Fibroblast of skin of right quadriceps (primary cell): ENCODE measurements around the gene LRRN2.
A peak's percentile ranks its signal among the peaks of the same experiment; 100 is the strongest.

Experiments
- DNase-seq: peaks from one replicate; pipeline ENCODE4 v3.0.0-alpha.2; 2013

The LRRN2 gene

DNA sequence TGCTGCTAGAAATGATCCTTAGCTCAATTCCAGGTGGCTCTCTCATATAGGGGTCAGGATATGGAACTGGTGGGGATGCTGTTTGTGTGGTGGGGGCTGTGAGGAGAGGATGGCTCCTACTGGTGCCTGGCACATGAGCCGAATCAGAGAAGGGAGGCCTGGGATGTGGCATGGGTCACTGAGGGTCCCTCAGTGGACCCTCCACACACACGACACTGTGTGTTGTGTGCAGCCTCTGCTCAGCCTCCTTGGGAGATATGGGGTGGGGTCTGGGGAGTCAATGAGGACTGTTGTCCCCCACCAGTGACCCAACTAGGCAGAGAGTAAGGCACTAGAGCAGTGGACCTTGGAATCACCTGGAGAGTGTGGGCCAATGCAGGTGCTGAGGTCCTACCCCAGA lies 3.2 kb upstream of the LRRN2 start:
- no peak for DNase-seq

DNA sequence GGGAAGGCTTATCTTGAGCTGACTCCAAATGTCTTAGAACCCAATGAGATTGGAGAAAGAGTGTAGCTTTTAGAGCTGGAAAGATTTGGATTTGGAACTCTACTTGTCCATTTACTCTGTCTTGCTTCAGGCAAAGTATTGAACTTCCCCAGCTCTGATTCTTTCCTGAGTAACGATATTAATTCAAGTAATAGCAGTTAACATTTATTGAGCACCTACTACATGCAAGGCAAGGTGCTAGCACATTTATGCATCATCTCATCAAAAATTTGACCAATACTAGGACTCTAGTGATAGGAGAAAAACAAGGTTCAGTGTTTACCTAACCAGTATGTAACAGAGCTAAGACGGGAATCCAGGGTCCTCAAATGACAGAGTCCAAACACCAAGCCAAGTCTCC lies 2.5 kb upstream of the LRRN2 start:
- DNase-seq = no peak

DNA sequence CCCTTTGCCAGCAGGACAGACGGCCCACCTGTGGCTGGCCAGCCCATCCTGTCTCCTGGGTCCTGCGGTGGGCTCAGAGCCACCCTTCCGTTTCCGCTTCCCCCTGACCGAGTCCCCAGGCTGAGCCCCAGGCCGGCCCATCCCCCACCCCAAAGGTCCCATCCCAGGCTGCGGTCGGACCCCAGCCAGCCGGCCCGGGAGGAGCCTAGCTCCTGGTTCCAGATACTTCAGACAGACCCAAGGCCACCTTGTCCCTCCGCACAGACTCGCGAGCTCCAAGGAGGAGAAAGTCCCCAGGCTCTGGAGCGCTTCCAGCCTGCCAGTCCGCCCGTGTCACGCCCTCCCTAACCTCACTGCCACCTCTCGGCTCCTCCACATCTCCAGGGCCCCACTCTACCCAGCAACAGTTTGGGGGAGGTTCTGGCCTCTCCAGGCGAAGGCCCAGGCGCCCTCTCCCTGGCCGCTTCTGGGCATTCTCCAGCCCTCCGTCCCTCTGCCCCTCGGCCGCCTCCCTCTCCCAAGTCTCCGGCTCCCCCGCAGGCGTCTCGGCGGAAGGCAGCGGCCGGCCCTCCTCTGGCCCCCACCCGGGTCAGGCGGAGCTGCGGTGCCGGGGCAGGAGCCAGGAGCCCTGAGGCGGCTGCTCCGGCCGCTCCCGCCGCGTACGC lies 835 bp downstream of the LRRN2 start:
- DNase-seq = no peak

DNA sequence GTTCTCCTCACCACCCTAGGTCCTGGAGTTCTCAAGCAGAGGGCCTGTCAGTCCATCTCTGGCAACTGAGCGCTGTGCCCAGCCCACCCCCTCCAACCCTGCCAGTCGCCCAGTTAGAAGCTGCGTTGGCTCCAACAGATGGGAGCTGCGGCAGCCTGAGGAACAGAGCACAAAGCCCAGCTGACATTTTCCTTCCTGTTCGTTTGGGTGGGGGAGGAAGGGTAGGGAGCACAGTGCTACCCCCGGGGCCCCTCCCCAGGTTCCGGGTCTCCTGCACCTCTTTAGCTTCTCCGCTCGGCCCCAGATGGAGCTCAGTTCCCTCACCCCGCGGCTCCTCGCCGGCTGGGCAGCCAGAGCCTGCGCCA lies 1.4 kb downstream of the LRRN2 start:
- no peak for DNase-seq

DNA sequence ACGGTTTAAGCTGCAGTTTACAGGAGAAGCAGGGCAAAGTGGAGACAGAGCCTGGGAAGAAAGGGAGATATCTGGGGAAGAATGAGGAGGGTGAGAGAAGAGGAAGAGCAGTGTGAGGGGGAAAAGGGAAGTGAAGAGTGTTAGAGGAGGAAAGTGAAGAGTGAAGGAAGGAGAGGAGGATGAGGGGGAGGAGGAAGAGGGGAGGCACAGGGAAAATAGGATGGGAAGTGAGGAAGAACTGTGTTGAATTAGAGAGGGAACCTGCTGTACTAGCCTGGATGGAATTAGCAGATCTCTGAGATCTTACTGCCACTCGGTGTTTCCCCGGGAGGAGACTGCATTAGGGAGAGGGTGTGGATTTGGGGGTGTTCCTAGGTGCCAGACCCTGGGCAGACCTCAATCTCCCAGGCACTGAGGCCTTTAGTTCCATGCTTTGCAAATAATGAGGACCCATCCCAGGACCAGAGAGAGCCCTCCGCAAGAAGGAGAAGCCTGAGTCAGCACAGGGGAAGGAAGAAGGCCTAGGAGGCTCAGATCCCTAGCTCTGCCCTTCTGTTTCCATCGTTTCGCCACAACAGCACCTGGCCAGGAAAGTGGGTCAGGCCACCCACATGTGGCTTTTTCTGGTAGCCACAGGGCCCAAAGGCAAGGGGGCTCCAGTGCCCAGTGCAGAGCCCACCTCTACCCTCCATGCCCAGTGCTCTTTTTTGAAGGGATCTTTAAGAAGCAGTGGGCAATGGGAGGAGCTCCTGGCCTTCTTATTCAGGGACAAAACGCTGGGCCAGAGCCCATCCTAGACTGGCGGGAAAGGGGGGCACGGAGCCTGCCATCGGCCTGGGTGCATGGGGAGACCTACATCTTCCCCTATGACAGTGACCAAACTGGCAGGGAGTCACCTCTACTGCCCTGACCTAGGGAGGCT lies 2.0 kb downstream of the LRRN2 start:
- no peak for DNase-seq

DNA sequence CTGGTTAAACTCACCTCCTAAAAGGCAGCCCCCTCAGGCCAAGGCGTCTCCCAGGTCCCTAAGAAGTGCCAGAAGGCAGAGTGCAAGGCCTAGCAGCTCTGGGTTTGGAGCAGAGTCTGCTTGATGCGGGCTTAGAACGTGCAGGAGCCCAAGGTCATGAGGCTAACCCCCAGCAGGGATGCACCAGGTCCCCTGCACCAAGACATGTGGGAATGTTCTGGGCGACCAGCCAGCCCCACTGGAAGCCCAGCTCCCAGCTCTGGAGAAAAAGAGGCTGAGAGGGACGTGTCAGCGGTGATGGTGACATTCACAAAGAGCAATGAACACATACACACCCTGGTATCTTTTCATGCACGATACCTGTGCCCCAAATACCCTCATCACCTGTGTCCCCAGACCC lies 5.1 kb downstream of the LRRN2 start:
- no peak for DNase-seq

DNA sequence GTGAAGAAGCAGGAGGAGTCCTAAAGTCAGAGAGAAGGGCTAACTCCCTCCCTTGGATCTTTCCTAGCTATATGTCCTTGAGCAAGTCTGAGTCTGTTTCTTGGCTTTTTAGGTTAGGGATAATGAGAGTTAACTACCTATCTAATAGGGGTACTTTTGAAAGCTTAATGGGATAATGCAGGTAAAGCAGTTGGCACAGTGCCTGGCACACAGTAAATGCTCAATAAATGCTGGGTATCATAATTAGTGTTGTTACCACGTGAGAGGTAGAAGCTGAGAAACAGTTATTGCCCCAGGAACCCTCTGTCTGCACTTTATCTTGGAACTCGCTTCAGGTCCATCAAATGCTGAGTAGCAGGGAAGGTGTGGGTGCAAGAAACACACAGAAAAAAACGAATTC lies 5.5 kb downstream of the LRRN2 start:
- no peak for DNase-seq

DNA sequence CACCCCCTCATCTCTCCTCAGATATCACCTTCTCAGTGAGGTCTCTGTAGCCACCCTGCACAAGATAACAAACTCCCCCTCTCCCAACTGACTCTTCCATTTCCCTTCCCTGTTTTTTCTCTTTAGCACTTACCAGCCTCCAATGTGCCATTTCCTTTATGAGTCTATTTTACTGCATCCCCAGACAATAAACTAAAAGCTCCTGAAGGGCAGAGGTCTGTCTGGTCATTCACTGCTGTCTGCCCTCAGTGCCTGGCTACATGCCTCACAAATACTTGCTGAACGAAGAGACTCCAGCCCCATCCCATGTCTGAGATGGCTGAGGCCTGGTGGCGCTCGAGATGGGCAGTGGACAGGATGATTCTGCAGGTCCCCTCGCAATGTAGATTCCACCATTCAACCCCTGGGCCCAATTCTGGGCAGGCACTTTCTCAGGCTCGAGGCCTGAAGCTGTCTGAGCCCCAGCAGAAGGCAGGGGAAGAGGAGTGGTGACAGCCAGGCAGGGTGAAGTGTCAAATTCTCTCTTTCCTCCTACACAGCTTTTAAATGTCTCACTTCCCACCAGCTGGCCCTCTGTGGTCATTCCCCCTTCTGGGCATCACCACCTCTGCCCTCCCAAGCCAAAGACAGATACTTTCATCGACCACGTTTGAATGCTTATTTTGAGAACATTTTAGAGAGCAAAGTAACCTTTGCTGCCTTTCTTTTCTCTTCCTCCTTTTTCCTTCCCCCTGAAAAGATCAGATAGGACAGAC lies 6.6 kb downstream of the LRRN2 start:
- DNase-seq = no peak

DNA sequence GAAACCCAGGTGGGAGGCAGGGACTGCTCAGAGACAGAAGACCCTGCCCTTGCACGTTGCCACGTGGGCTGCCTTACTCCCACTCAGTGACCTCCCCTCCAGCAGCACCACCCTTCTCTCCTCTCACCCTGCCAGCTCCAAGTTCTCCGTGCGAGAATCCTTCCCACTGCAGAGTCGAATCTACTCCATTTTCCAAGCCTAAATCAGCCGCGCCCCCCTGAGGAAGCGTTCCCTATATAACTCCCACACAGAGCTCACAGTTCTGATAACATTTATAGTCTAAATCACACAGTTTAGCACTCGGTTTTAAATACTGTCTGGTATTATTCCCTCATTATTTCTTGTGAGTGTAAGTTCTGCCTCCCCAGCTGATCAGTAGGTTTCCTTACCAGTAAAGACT lies 7.7 kb downstream of the LRRN2 start:
- DNase-seq = no peak

DNA sequence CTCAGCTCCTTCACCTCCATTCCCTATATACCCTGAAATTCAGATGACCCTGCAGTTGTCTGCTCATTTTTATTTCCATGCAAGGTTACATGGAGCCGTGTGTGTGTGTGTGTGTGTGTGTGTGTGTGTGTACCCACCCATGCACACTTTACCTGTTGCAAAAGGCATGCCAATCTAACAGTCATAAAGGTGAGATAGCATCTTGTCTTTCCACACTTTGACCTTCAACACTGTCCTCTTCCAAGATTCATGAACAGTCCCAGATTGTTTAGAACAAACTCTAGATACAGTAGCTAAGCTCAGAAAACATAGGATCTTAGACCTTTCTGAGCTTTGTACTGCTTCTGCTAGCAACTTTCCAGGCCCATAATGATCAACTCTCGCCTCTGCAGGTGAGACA lies 9.5 kb downstream of the LRRN2 start:
- DNase-seq = no peak

DNA sequence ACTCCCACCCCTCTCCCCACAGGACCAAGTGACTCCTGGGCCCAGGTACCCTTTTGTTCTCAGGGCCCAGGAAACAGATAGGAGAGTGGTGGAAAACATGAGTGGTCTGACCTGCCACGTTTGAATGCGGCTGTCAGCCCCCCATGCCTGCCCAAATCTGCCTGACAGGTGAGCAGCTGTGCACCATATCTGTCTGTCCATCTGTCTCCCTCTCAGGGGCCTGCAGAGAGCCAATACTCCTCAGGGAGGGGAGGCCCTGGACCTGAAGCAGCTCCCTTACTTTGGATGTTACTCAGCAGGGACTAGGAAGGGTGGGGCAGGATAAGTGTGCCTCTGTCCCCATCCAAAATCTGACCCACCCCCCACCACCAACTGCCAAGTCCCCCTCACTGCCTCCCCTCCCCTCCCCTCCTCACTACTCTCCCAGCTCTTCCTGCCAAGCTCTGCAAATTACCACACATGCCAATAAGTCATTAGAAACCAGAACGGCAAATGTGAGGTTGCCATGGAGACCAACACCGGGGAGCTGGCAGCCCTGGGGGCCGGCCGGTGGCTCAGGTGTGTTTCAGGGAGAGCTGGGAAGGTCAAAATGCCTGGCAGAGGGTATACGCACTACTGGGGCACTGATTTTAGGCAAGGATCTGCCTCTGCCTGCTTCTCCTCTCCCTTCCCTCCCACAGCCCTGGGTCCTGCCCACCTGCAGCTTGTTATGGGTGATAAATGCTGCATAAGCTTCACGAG lies 11.5 kb downstream of the LRRN2 start:
- DNase-seq = no peak

DNA sequence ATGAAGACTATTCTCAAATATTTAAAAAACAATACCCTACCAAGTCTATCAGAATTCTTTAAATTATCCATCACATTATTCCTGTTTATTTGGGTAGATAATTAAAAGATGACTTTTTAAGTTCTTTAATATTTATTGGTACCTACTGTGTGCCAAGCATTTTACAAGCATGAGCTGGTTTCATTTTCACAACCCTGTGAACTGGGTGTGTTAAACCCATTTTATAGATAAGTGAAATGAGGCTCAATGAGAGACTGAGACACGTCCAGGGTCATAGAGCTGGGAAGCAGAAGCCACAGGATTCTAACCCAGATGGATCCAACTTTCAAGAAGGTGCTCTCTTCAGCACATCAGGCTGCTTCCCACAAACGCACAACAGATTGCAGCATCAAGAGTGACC lies 12.3 kb downstream of the LRRN2 start:
- no peak for DNase-seq

DNA sequence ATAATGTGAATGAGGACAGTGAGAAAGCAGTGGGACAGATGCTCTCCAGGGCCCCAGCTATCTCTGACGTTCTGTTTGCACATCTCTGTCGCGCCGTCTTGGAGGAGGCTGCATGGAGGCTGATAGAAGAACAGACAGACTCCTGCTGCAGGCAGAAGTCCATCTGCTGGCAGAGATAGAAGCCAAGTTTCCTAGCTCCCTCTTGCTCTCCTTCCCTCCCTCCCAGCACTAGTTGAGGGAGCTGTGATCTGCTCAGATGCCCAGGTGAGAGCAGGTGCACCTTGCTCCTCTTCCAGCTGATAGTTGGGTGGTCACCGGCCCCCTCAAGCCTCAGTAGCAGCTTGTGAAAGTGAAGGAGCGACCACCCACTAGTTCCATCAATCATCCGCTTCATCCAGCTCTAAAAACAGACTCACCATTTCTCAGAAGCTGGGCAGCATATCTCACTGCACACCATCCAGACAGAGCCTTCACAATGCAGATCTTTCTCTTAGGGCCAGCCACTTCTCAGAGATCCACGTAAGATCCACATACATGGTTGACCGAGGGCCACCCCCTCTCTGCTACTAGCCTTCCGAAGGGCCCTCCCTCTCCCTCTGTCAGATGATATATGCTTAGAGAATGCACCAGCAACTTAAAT lies 12.9 kb downstream of the LRRN2 start:
- no peak for DNase-seq

DNA sequence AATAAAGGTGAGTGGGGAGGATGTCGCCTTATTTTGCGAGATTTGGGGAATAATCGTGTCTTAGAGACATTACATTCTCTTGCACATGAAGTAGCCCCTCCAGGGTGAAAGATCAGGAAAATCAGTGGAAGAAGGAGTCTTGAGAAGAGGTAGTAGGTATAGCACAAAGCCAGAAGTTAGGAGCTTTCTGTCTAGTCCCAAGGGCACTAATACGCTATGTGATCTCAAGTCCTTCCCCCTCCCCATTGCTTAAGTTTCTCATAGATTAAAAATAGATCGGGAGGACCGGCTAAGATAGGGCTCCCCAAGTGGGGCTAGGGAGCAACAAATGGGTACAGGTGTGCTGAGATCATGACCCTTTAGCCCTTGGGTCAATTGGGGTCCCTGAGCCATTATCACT lies 13.5 kb downstream of the LRRN2 start:
- DNase-seq = no peak

DNA sequence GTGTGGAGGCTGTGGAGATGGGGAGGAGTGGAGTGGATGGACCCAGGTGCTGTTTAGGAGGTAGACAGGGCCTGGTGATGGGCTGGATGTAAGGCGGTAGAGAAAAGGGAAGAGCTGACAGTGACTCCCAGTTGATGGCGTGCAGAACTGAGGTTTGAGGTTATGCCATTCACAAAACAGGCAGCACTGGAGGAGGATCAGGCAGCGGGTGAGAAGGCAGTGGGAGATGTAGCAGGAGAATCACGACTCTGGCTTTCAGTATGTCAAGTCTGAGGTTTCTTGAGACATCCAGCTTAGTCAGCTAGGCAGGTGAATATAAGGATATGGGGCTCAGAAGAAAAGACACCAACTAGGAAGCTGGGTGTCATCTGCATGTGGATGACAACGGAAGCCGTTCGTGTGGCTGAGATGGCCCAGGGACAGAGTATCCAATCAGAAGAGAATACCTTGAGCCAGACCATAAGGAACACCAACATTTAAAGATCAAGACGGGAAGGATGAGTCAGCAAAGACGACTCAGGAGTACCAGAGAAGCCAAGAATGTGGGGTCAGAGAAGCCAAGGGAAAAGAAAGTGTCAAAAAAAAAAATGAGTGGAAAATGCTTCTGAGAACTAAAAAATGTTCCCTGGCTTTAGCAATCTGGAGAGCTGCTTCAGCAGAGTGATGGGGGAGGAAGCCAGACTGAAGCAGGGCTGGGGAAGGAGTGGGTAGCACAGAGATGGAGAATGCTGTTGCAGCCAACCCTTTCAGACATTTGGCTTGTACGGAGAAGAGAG lies 15.2 kb downstream of the LRRN2 start:
- DNase-seq = peak; percentile 70

DNA sequence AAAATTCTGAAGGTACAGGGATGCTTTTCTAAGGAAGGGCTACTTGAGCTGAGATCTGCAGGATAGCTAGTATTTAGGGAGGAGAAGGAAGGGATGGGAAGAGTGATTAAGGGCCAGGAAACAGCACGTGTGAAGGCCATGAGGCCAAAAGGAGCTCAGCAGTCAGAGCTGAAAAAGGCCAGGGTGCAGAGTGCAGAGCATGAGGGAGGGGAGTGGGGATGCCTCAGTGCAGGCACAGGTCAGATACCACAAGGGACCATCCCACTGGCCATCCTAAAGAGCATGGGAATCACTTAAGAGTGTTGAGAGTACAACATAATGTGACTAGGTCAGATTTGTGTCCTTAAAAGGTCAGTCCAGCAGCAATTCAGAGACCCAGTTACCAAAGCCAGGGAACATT lies 16.0 kb downstream of the LRRN2 start:
- DNase-seq = no peak

DNA sequence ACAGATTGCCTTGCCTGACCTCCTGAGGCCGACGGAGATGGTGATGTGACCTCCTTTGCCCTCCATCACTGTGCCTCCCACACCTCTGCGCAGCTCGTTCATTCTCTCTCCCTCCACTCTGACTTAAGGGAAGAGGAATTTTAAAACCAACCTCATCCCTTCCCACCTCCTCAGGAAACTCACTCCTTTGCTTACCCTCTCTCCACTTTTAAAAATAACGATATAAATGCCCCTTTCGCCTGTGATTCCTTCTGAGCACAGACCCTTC lies 21.2 kb downstream of the LRRN2 start:
- DNase-seq = no peak

DNA sequence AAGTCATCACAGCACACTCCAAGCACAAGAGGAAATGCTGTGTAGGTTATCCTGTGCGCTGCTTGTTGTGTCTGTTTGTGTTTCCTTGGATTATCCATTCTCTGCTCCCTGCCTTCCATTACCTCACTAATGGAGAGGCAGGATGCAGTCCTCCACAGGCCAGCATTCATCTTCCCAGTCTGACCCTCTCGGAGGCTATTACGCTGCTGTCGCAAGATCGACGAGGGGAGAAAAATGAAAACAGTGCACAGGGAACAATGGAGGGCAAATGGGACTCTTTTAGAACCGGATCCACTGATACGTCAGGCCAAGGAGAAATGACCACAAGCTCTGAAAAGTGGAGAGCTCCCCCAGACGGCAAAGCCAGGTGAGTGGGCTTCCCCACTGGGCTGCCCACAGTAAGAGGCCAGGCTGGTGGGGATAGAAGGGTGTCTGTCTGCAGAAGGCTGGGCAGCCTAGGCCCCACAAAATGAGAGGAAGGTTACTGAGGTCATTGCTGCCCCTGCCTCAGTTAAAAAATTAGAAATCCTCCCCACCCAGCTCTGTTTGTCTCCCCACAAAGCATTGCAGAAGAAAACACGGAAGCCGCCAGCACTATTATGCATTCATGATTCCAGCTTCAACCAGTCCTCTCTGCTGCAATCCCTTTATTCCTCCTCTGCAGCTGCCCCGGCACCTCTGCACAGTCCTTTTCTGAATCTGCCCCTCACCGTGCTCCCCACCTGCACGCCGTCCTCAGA lies 21.7 kb downstream of the LRRN2 start:
- DNase-seq = no peak

DNA sequence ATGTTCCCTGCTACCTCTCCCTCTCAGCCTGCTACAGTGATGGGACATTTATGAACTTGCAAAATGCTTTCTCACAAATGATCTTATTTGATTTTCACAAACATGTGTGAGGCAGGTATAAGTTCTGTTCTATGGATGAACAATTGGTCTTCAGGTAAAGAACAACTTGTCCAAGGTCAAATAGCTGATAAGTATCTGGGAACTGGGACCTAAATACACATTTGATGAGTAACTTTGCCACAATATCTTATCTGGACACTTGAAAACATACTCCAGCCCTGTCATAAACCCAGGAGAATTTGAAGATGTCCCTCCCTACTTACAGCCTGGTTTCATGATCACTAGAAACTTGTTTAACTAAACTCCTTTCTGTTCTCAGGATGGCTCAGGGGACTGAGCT lies 23.0 kb downstream of the LRRN2 start:
- DNase-seq = no peak

DNA sequence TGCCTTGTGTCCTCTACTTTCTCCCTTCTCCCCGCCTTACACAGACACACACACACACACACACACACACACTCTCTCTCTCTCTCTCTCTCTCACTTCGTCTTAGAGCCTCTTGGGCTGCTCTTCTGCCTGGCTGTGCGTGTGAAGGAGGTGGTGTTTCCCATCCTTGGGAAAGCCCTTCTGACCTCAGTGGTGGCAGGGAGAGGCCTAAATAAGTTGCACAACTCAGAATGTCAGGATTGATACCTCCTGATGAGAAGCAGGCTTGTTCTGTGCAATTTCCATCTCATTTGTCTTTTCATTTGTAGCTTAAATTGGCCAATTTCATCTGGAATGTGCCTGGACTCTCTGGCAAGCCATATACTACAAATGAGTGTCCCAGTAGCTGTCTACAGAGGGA lies 25.0 kb downstream of the LRRN2 start:
- DNase-seq = peak; percentile 2

DNA sequence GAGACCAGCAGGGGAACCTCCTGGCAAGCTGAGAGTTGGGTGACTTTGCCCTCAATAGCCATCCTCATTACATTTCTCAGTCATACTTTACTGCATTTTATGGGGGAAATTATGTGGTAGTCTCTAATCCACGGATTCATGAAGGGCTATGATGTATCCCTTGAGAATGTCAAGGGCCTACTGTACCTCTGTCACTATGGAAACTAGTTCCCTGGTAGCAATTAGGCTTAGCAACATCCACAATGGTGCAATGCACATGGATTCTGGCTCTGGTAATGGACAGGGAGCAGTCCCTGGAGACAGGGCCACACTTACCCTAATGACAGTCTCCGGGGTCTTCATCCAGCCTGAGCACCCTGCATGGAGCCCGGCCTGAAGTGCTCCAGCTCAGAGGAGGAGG lies 26.5 kb downstream of the LRRN2 start:
- DNase-seq = no peak
